Measurements from ENCODE around the gene GIMAP8. TPM values are rescaled to one million over a fixed set of nuclear protein-coding genes. Genes with fewer than 3 reads are reported as not detected.
A peak's percentile ranks its signal among the peaks of the same experiment; 100 is the strongest.

Gene GIMAP8
- total RNA-seq, 4 donors from 2014 or later: 7.1 to 18.5 (median 15.4) TPM

- intact Hi-C loops (cut with DNase I): no loop called here
- no peak for TF ChIP-seq CTCF (IDR thresholded peaks at IDR 0.05)
- TF ChIP-seq EP300 (IDR thresholded peaks at IDR 0.05): no peak
- no peak for TF ChIP-seq POLR2AphosphoS5 (IDR thresholded peaks at IDR 0.05)
- no peak for TF ChIP-seq POLR2A (IDR thresholded peaks at IDR 0.05; ENCODE audit: low read depth)
- H3K27me3 ChIP-seq: no peaks in the 10 kb centered on the region
- peaks cover 0 to 18% (median 10%) of the 10 kb centered on the region in 4 donors for H3K9me3 ChIP-seq
- no peak overlapping the region for H3K27ac ChIP-seq (replicated peaks in 1 of 4)
- H3K4me1 ChIP-seq: peaks cover 2 to 7% (median 4%) of the 10 kb centered on the region in 4 donors
- H3K36me3 ChIP-seq: no peaks in the 10 kb centered on the region
- WGBS: 75% methylated on average over 14 of the region's 18 CpGs
- H3K4me3 ChIP-seq: no peak overlapping the region
- DNase-seq (ENCODE audit: extremely low spot score): peak; percentile 68
These were observed 6.5 kb upstream of the GIMAP8 start for GRCh38 chr7:150443793-150444540.

- intact Hi-C loops (cut with DNase I): no loop called here
- TF ChIP-seq EP300 (IDR thresholded peaks at IDR 0.05) (no peak), POLR2AphosphoS5 (IDR thresholded peaks at IDR 0.05) (no peak), CTCF (IDR thresholded peaks at IDR 0.05) (no peak), POLR2A (IDR thresholded peaks at IDR 0.05; ENCODE audit: low read depth) (no peak)
- no peak overlapping the region for H3K27ac ChIP-seq (replicated peaks in 1 of 4)
These were observed 5.6 kb upstream of the GIMAP8 start for GRCh38 chr7:150444674-150445365.

GRCh38 chr7:150446288-150446938 lies 4.0 kb upstream of the GIMAP8 start:
- Histone ChIP-seq H3K36me3 (no peaks in the 10 kb centered on the region), H3K4me3 (no peak overlapping the region), H3K27ac (replicated peaks in 1 of 4) (no peak overlapping the region), H3K27me3 (peaks cover 0 to 12% (median 0%) of the 10 kb centered on the region in 4 donors), H3K9me3 (peaks cover 0 to 14% (median 8%) of the 10 kb centered on the region in 4 donors), H3K4me1 (peaks cover 12 to 17% (median 13%) of the 10 kb centered on the region in 4 donors)
- DNase-seq (ENCODE audit: extremely low spot score): peak; percentile 39
- TF ChIP-seq CTCF (IDR thresholded peaks at IDR 0.05) (no peak), EP300 (IDR thresholded peaks at IDR 0.05) (no peak), POLR2AphosphoS5 (IDR thresholded peaks at IDR 0.05) (no peak), POLR2A (IDR thresholded peaks at IDR 0.05; ENCODE audit: low read depth) (no peak)
- intact Hi-C loops (cut with DNase I): no loop called here
- whole genome bisulfite sequencing: 93% methylated on average over 2 of the region's 2 CpGs

More at GRCh38 chr7:150444674-150445365, 5.6 kb upstream of the GIMAP8 start:
- Histone ChIP-seq H3K36me3 (no peaks in the 10 kb centered on the region), H3K9me3 (peaks cover 0 to 18% (median 10%) of the 10 kb centered on the region in 4 donors), H3K4me3 (no peak overlapping the region), H3K27me3 (no peaks in the 10 kb centered on the region), H3K4me1 (peaks cover 11 to 14% (median 13%) of the 10 kb centered on the region in 4 donors)
- WGBS: 79% methylated on average over 4 of the region's 7 CpGs
- peak; percentile 79 for DNase-seq (ENCODE audit: extremely low spot score)

GRCh38 chr7:150447966-150448788 lies 2.3 kb upstream of the GIMAP8 start:
- DNase-seq (ENCODE audit: extremely low spot score): peak; percentile 74
- peaks cover 0 to 22% (median 0%) of the 10 kb centered on the region in 4 donors for H3K27me3 ChIP-seq
- TF ChIP-seq CTCF (IDR thresholded peaks at IDR 0.05) (no peak), EP300 (IDR thresholded peaks at IDR 0.05) (no peak), POLR2AphosphoS5 (IDR thresholded peaks at IDR 0.05) (no peak), POLR2A (IDR thresholded peaks at IDR 0.05; ENCODE audit: low read depth) (no peak)
- intact Hi-C loops (cut with DNase I): no loop called here
- H3K4me1 ChIP-seq: peaks cover 12 to 17% (median 13%) of the 10 kb centered on the region in 4 donors
- H3K9me3 ChIP-seq: no peaks in the 10 kb centered on the region
- no peak overlapping the region for H3K27ac ChIP-seq (replicated peaks in 1 of 4)
- H3K4me3 ChIP-seq: no peak overlapping the region
- 78% methylated on average over 32 of the region's 32 CpGs for WGBS
- H3K36me3 ChIP-seq: no peaks in the 10 kb centered on the region

Measured in esophagus muscularis mucosa (tissue), 4 donors.